Measurements from ENCODE around the gene PCK2. TPM values are rescaled to one million over a fixed set of nuclear protein-coding genes. Genes with fewer than 3 reads are reported as not detected.

PCK2 gene
- total RNA-seq, 1 experiment from 2014 or later = 48.9 TPM

DNA sequence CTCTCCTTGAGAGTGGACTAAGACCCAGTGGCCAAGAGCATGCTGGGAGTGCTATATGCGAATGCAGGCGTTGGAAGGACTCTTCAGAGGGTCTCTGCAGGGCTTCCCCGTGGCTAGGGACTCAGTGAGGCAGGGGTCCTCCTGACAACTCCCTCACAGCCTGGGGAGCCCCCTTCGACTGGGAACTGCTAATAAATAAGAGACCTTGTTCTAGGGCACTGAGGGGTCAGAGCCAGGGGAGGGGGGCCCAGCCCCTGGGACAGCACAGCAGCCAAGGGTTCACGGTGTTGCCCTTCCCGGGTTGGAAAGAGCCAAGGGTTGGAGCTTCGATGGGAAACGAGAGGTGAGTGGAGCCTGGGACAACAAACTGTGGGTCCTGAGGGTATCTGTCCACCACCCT is 28.7 kb upstream of the PCK2 start:
- Histone ChIP-seq H3K4ac (ENCODE audit: low read depth, low read length) (no peak overlapping the region), H3K23ac (ENCODE audit: insufficient read length, low read depth, low read length) (no peak overlapping the region), H3K27ac (ENCODE audit: insufficient read length, low read depth, low read length) (no peak overlapping the region), H3K4me1 (ENCODE audit: insufficient read depth, low read length) (no peaks in the 10 kb centered on the region), H3K9me3 (ENCODE audit: control insufficient read depth, low read depth, low read length) (no peaks in the 10 kb centered on the region), H3K79me1 (ENCODE audit: insufficient read depth, low read depth, low read length, poor library complexity, severe bottlenecking) (no peaks in the 10 kb centered on the region), H2BK20ac (ENCODE audit: low read depth, low read length, poor library complexity, severe bottlenecking) (no peak overlapping the region), H2BK15ac (ENCODE audit: low read depth, low read length) (no peak overlapping the region), H3T11ph (ENCODE audit: low read length) (no peak overlapping the region), H4K91ac (ENCODE audit: insufficient read length, low read depth, low read length) (no peak overlapping the region), H2BK12ac (ENCODE audit: insufficient read length, low read depth, low read length) (no peak overlapping the region), H4K8ac (replicated peaks; ENCODE audit: insufficient read length, low read depth, low read length) (no peak overlapping the region), H3K27me3 (ENCODE audit: insufficient read depth, low read length) (no peaks in the 10 kb centered on the region), H3K56ac (ENCODE audit: insufficient read length, low read depth, low read length) (no peak overlapping the region), H3K9ac (ENCODE audit: extremely low read depth, insufficient read length, low read length) (no peak overlapping the region), H3K4me2 (ENCODE audit: insufficient read depth, insufficient read length, low read length) (no peak overlapping the region), H4K20me1 (ENCODE audit: control insufficient read depth, insufficient read depth, insufficient read length) (no peaks in the 10 kb centered on the region), H2BK5ac (ENCODE audit: insufficient read length, low read length) (no peak overlapping the region), H3K18ac (ENCODE audit: insufficient read length, low read depth, low read length) (no peak overlapping the region), H3K23me2 (ENCODE audit: insufficient read length, low read depth, low read length, poor library complexity, severe bottlenecking) (no peaks in the 10 kb centered on the region), H4K5ac (ENCODE audit: insufficient read length, low read depth, low read length) (no peak overlapping the region), H3K79me2 (ENCODE audit: insufficient read depth, low read length) (no peaks in the 10 kb centered on the region), H2AFZ (ENCODE audit: low read length) (no peak overlapping the region), H2AK5ac (ENCODE audit: insufficient read length, low read length) (no peak overlapping the region), H3K14ac (ENCODE audit: insufficient read depth, low read length) (no peak overlapping the region), H2BK120ac (ENCODE audit: low read depth, low read length, poor library complexity, severe bottlenecking) (no peak overlapping the region)
- TF ChIP-seq, protein P1, sequence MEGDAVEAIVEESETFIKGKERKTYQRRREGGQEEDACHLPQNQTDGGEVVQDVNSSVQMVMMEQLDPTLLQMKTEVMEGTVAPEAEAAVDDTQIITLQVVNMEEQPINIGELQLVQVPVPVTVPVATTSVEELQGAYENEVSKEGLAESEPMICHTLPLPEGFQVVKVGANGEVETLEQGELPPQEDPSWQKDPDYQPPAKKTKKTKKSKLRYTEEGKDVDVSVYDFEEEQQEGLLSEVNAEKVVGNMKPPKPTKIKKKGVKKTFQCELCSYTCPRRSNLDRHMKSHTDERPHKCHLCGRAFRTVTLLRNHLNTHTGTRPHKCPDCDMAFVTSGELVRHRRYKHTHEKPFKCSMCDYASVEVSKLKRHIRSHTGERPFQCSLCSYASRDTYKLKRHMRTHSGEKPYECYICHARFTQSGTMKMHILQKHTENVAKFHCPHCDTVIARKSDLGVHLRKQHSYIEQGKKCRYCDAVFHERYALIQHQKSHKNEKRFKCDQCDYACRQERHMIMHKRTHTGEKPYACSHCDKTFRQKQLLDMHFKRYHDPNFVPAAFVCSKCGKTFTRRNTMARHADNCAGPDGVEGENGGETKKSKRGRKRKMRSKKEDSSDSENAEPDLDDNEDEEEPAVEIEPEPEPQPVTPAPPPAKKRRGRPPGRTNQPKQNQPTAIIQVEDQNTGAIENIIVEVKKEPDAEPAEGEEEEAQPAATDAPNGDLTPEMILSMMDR (conservative IDR thresholded peaks at IDR 0.05) = no peak
- H3K4me1 Mint-ChIP-seq = 0 out of 4 replicates have a peak, but pooled peaks cover 0 to 3% of the 10 kb centered on the region in 2 experiments
- no peak for DNase-seq
- no CpG with 5 or more reads among the region's 8 CpGs for WGBS (ENCODE audit: extremely low coverage, insufficient read length, low lambda C conversion rate)
- H3K9me3 Mint-ChIP-seq = no peaks in the 10 kb centered on the region
- H3K36me3 Mint-ChIP-seq (ENCODE audit: insufficient read depth in 1 of 3, low read depth in 3 of 3) = no peaks in the 10 kb centered on the region; a peak in 1 of 7 replicates
- H3K27ac Mint-ChIP-seq = no peak overlapping the region; a peak in 1 of 7 replicates
- H3K27me3 Mint-ChIP-seq (ENCODE audit: low read depth) = no peaks in the 10 kb centered on the region; the same call in none of the 2 replicates
- no peak overlapping the region for H3K4me3 Mint-ChIP-seq

Data from H9 (cell line).